ENCODE measurements around the gene AVPR2. TPM values are rescaled to one million over a fixed set of nuclear protein-coding genes. Genes with fewer than 3 reads are reported as not detected.

AVPR2 gene
- total and polyA plus RNA-seq, 9 of the 15 experiments (the other 6 are each of a cell fraction or from before 2014, with no cell fraction given): not detected

DNA sequence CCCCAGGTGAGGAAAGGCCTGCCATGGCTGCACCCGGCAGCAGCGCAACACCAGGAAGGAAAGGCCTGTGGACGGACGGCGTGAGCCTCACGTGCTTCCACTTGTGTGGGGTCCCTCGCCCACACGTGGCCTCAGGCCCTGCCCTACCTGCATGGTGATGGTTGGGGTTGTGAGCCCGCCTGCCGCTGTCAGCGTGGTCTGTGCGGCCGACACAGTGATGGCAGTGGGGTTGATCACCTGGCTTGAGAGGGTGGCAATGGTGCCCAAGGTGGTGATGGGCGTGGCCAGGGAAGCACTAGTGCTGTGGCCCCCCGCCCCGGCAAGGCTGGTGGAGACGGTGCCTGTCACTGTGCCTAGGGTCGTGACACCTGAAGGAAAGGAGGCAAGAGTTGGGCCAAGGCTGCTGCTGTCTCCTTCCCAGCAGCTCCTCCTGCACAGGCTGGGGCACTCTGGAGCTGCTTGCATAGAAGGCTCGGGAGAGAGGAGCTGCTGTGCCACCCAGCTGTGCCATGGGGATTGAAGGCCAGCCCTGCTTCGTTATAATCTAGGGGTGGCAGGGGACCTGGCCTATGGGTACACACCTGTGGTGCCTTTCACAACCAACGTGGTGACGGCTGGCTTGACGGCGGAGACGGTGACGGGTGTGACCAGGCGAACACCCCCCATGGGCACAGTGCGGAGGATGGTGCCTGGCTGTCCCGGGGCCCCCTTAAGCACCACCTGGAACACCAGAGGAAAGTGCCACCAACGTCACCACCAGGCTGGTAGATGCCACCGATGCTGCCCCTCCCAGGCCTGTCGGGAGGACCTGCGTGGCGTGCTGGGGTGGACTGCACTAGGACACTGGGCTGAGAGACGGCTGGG lies 51.8 kb downstream of the AVPR2 start:
- BruUV-seq (replicated peaks): no TSS peak
- TF ChIP-seq XRCC4 (IDR thresholded peaks at IDR 0.05; ENCODE audit: extremely low read depth, insufficient read depth, insufficient read length) (no peak), ZNF124 (CRISPR knock-in tag; IDR thresholded peaks at IDR 0.05) (no peak), RBM22 (IDR thresholded peaks at IDR 0.05; ENCODE audit: low read depth, low read length, poor library complexity, severe bottlenecking) (peak; percentile 69), ZNF444 (CRISPR knock-in tag; IDR thresholded peaks at IDR 0.05) (no peak), CBX5 (IDR thresholded peaks at IDR 0.05; ENCODE audit: borderline replicate concordance, low read depth) (no peak), ZNF324 (CRISPR knock-in tag; IDR thresholded peaks at IDR 0.05) (no peak), POLR2G (IDR thresholded peaks at IDR 0.05; ENCODE audit: low read depth, low read length) (peak; percentile 62), RBFOX2 (IDR thresholded peaks at IDR 0.05; ENCODE audit: low read depth, low read length) (peak; percentile 45; the same call in 1 of the 2 replicates), ZNF695 (CRISPR knock-in tag; IDR thresholded peaks at IDR 0.05) (no peak), ETS2 (tag; IDR thresholded peaks at IDR 0.05; ENCODE audit: borderline replicate concordance, poor library complexity, severe bottlenecking) (no peak), ZFX (CRISPR knock-in tag; IDR thresholded peaks at IDR 0.05) (no peak), CBX8 (IDR thresholded peaks at IDR 0.05; ENCODE audit: borderline replicate concordance, extremely low read depth, low read depth, low read length, poor library complexity, severe bottlenecking) (no peak), FOXP1 (CRISPR knock-in tag; IDR thresholded peaks at IDR 0.05) (no peak)
- TF ChIP-seq, protein P1, sequence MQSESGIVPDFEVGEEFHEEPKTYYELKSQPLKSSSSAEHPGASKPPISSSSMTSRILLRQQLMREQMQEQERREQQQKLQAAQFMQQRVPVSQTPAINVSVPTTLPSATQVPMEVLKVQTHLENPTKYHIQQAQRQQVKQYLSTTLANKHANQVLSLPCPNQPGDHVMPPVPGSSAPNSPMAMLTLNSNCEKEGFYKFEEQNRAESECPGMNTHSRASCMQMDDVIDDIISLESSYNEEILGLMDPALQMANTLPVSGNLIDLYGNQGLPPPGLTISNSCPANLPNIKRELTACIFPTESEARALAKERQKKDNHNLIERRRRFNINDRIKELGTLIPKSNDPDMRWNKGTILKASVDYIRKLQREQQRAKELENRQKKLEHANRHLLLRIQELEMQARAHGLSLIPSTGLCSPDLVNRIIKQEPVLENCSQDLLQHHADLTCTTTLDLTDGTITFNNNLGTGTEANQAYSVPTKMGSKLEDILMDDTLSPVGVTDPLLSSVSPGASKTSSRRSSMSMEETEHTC (IDR thresholded peaks at IDR 0.05): no peak
- TF ChIP-seq, protein P2, sequence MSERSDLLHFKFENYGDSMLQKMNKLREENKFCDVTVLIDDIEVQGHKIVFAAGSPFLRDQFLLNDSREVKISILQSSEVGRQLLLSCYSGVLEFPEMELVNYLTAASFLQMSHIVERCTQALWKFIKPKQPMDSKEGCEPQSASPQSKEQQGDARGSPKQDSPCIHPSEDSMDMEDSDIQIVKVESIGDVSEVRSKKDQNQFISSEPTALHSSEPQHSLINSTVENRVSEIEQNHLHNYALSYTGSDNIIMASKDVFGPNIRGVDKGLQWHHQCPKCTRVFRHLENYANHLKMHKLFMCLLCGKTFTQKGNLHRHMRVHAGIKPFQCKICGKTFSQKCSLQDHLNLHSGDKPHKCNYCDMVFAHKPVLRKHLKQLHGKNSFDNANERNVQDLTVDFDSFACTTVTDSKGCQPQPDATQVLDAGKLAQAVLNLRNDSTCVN (CRISPR knock-in tag; IDR thresholded peaks at IDR 0.05): no peak
- H3K4me1 ChIP-seq (replicated peaks in 1 of 2; ENCODE audit: control insufficient read depth in 2 of 2, insufficient read depth in 2 of 2, low read length in 2 of 2): peaks cover 0 to 29% of the 10 kb centered on the region in 2 experiments; a peak in 2 of 5 replicates
- H3K27ac ChIP-seq (ENCODE audit: extremely low read depth, low read depth, low read length): no peak overlapping the region
- no peaks in the 10 kb centered on the region for H4K20me1 ChIP-seq (replicated peaks; ENCODE audit: control insufficient read depth, insufficient read depth, low read length)
- DNase-seq (ENCODE audit: extremely low read depth in 1 of 4, low spot score in 3 of 4): no peak
- CTCF ChIA-PET (ENCODE audit: low intra/inter-chr PET ratio): no interaction called here
- H3K36me3 ChIP-seq (ENCODE audit: control insufficient read depth, insufficient read depth, low read length): peaks cover 100% of the 10 kb centered on the region; the same call in 2 of the 3 replicates
- H2AFZ ChIP-seq (ENCODE audit: low read depth, low read length): no peak overlapping the region
- no peak for ATAC-seq
- in situ Hi-C loops (cut with MboI) (no loop called here), intact Hi-C loops (cut with micrococcal nuclease) (no loop called here)
- no peak for FAIRE-seq
- H3K9me3 ChIP-seq (replicated peaks; ENCODE audit: control insufficient read depth, insufficient read depth, low read depth, low read length): no peaks in the 10 kb centered on the region
- H3K27me3 ChIP-seq (ENCODE audit: control insufficient read depth in 2 of 2, insufficient read depth in 2 of 2, low read length in 2 of 2): no peaks in the 10 kb centered on the region
- POLR2A ChIA-PET: interaction anchor here (0.6 to 4.2 kb wide), 4 partner anchors 8 to 35 kb away, joined by 3 to 24 read pairs (median 4); no protein-coding TSS in a partner anchor
- no peaks in the 10 kb centered on the region for H3K9me1 ChIP-seq (ENCODE audit: control insufficient read depth, insufficient read depth, low read length)
- H3K79me2 ChIP-seq (ENCODE audit: control insufficient read depth, insufficient read depth, low read length): peaks cover 9% of the 10 kb centered on the region; the same call in 2 of the 3 replicates
- no peak overlapping the region for H3K4me2 ChIP-seq (ENCODE audit: insufficient read depth, low read length)
- WGBS (ENCODE audit: insufficient coverage, low coverage, missing lambda C conversion rate): 87% methylated on average over 11 of the region's 35 CpGs
- peak overlapping the region in 1 of 2 experiments; percentile 35; a peak in 1 of 4 replicates for H3K9ac ChIP-seq (ENCODE audit: insufficient read depth in 1 of 2, low read depth in 2 of 2, low read length in 2 of 2)
- no peak overlapping the region for H3K4me3 ChIP-seq

All from K562 (cell line).